GM23338 (cell line): Measurements from ENCODE around the gene CH25H.
"Not testable (repeated sequence)": the region's sequence is repeated elsewhere in the genome, so short reads cannot be mapped to it uniquely, and the experiment has no call there.

Experiments
- CREB1 ChIP-seq: fragments of 250-450 bp; sonication (Bioruptor Pico); IDR thresholded peaks from 2 replicates; pipeline ENCODE4 v1.5.0; 2020; ENCODE audit warnings: low read depth, mild to moderate bottlenecking, moderate library complexity
- EZH2 ChIP-seq: fragments of 200-600 bp; sonication (generic); IDR thresholded peaks from one replicate; pipeline ENCODE4 v1.8.0; 2017; ENCODE audit warnings: antibody characterized with exemption, mild to moderate bottlenecking, low read depth; ENCODE audit not compliant: unreplicated experiment
- EZH2phosphoT487 ChIP-seq: fragments of 200-600 bp; sonication (generic); IDR thresholded peaks from one replicate; pipeline ENCODE4 v1.8.1; 2018; ENCODE audit warnings: antibody characterized with exemption; ENCODE audit not compliant: unreplicated experiment
- JUNB ChIP-seq: IDR thresholded peaks from one replicate; pipeline ENCODE4 v1.6.1; 2016; ENCODE audit warnings: antibody characterized with exemption; ENCODE audit not compliant: unreplicated experiment
- POLR2AphosphoS5 ChIP-seq: IDR thresholded peaks from 2 replicates; pipeline ENCODE4 v1.6.1; 2016; ENCODE audit warnings: antibody characterized with exemption, low read depth
- ZNF114 ChIP-seq: fragments of 250-450 bp; sonication (Bioruptor Pico); IDR thresholded peaks from 2 replicates; pipeline ENCODE4 v1.5.0; 2020; ENCODE audit warnings: mild to moderate bottlenecking, moderate library complexity
- TF ChIP-seq, protein P1 (sequence below), 2 experiments: fragments of 200-600 bp in 1 of 2; sonication (generic) in 1 of 2; conservative IDR thresholded peaks; 2 replicates each; pipeline versions ENCODE4 v1.5.1 to v1.6.1; 2016 to 2017; ENCODE audit warnings: antibody characterized with exemption in 2 of 2, low read depth in 2 of 2, mild to moderate bottlenecking in 2 of 2, moderate library complexity in 1 of 2
- TF ChIP-seq, protein P2 (sequence below): IDR thresholded peaks from one replicate; pipeline ENCODE4 v1.6.1; 2018; ENCODE audit warnings: antibody characterized with exemption; ENCODE audit not compliant: unreplicated experiment

DNA sequence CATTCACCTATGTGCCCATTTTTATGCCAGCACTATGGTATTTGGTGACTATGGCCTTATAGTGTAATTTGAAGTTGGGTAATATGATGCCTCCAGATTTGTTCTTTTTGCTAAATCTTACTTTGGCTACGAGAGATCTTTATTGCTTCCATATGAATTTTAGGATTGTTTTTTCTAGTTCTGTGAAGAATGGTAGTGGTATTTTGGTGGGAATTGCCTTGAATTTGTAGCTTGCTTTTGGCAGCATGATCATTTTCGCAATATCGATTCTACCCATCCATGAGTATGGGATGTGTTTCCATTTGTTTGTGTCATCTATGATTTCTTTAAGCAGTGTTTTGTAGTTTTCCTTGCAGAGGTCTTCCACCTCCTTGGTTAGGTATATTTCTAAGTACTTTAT lies 15.8 kb downstream of the CH25H start:
- TF ChIP-seq, protein P1, sequence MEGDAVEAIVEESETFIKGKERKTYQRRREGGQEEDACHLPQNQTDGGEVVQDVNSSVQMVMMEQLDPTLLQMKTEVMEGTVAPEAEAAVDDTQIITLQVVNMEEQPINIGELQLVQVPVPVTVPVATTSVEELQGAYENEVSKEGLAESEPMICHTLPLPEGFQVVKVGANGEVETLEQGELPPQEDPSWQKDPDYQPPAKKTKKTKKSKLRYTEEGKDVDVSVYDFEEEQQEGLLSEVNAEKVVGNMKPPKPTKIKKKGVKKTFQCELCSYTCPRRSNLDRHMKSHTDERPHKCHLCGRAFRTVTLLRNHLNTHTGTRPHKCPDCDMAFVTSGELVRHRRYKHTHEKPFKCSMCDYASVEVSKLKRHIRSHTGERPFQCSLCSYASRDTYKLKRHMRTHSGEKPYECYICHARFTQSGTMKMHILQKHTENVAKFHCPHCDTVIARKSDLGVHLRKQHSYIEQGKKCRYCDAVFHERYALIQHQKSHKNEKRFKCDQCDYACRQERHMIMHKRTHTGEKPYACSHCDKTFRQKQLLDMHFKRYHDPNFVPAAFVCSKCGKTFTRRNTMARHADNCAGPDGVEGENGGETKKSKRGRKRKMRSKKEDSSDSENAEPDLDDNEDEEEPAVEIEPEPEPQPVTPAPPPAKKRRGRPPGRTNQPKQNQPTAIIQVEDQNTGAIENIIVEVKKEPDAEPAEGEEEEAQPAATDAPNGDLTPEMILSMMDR (conservative IDR thresholded peaks at IDR 0.05; ENCODE audit: low read depth in 2 of 2) = not testable (repeated sequence)
- TF ChIP-seq EZH2phosphoT487; POLR2AphosphoS5; EZH2; ZNF114; CREB1 (CRISPR knock-in tag); JUNB: not testable (repeated sequence)
- TF ChIP-seq, protein P2, sequence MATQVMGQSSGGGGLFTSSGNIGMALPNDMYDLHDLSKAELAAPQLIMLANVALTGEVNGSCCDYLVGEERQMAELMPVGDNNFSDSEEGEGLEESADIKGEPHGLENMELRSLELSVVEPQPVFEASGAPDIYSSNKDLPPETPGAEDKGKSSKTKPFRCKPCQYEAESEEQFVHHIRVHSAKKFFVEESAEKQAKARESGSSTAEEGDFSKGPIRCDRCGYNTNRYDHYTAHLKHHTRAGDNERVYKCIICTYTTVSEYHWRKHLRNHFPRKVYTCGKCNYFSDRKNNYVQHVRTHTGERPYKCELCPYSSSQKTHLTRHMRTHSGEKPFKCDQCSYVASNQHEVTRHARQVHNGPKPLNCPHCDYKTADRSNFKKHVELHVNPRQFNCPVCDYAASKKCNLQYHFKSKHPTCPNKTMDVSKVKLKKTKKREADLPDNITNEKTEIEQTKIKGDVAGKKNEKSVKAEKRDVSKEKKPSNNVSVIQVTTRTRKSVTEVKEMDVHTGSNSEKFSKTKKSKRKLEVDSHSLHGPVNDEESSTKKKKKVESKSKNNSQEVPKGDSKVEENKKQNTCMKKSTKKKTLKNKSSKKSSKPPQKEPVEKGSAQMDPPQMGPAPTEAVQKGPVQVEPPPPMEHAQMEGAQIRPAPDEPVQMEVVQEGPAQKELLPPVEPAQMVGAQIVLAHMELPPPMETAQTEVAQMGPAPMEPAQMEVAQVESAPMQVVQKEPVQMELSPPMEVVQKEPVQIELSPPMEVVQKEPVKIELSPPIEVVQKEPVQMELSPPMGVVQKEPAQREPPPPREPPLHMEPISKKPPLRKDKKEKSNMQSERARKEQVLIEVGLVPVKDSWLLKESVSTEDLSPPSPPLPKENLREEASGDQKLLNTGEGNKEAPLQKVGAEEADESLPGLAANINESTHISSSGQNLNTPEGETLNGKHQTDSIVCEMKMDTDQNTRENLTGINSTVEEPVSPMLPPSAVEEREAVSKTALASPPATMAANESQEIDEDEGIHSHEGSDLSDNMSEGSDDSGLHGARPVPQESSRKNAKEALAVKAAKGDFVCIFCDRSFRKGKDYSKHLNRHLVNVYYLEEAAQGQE = not testable (repeated sequence)
